ENCODE results near the gene REG3G.

GRCh38 chr2:78980152-78980465, 45.4 kb upstream of the REG3G start:
- TF ChIP-seq CSRNP3 (CRISPR knock-in tag; IDR thresholded peaks at IDR 0.05), result no peak
- TF ChIP-seq RARB (CRISPR knock-in tag; IDR thresholded peaks at IDR 0.05), result no peak
- TF ChIP-seq ZNF8 (CRISPR knock-in tag; IDR thresholded peaks at IDR 0.05), result no peak
- no peak for TF ChIP-seq CSDC2 (CRISPR knock-in tag; IDR thresholded peaks at IDR 0.05)
- TF ChIP-seq ZFP3 (CRISPR knock-in tag; IDR thresholded peaks at IDR 0.05), result no peak
- no peak for TF ChIP-seq POU6F1 (CRISPR knock-in tag; IDR thresholded peaks at IDR 0.05; ENCODE audit: borderline replicate concordance, low read depth)
- no peak for TF ChIP-seq PATZ1 (CRISPR knock-in tag; IDR thresholded peaks at IDR 0.05; ENCODE audit: borderline replicate concordance)
- no peak for TF ChIP-seq OSR1 (CRISPR knock-in tag; IDR thresholded peaks at IDR 0.05)
- TF ChIP-seq CREB5 (CRISPR knock-in tag; IDR thresholded peaks at IDR 0.05; ENCODE audit: low read depth), result no peak
